Heart left ventricle (tissue), 16 donors: Measurements from ENCODE around the gene RNF19B. TPM values are rescaled to one million over a fixed set of nuclear protein-coding genes. Genes with fewer than 3 reads are reported as not detected.

ENCODE experiments used
- ATAC-seq, 4 donors: fragments of 200-7000 bp; cut with Tn5 transposase; one replicate each; pipeline ENCODE4 v1.9.1; 2020 to 2022; ENCODE audit warnings: moderate library complexity in 4 of 4, mild to moderate bottlenecking in 3 of 4, moderate number of reproducible peaks in 1 of 4
- DNase-seq, 5 donors: peaks; one replicate each; pipeline ENCODE4 v3.0.0-alpha.2; 2020
- H3K27ac ChIP-seq, 12 donors: fragments of 200-600 bp; sonication (generic) in 4 of 12; one replicate each; pipeline versions ENCODE4 v1.5.0 to v1.8.0; 2016 to 2022; ENCODE audit warnings: mild to moderate bottlenecking in 2 of 12
- H3K27me3 ChIP-seq, 9 donors: fragments of 200-600 bp; sonication (generic) in 2 of 9; one replicate each; pipeline versions ENCODE4 v1.5.1 to v1.8.0; 2016 to 2022; ENCODE audit warnings: mild to moderate bottlenecking in 3 of 9
- H3K36me3 ChIP-seq, 9 donors: fragments of 200-600 bp; sonication (generic) in 2 of 9; one replicate each; pipeline versions ENCODE4 v1.5.0 to v1.8.0; 2018 to 2022; ENCODE audit warnings: mild to moderate bottlenecking in 2 of 9
- H3K4me1 ChIP-seq, 12 donors: fragments of 200-600 bp; sonication (generic) in 4 of 12; one replicate each; pipeline versions ENCODE4 v1.5.0 to v1.8.0; 2016 to 2022; ENCODE audit warnings: mild to moderate bottlenecking in 3 of 12
- H3K4me3 ChIP-seq, 12 donors: fragments of 200-600 bp; sonication (generic) in 4 of 12; one replicate each; pipeline versions ENCODE4 v1.5.0 to v1.8.0; 2017 to 2022; ENCODE audit warnings: mild to moderate bottlenecking in 9 of 12, moderate library complexity in 4 of 12
- H3K9me3 ChIP-seq, 12 donors: fragments of 200-600 bp; sonication (generic) in 4 of 12; one replicate each; pipeline versions ENCODE4 v1.5.0 to v1.8.0; 2016 to 2022; ENCODE audit warnings: mild to moderate bottlenecking in 1 of 12
- POLR2A ChIP-seq, 2 donors: fragments of 450-650 bp; IDR thresholded peaks; one replicate each; pipeline ENCODE4 v1.6.1; 2017; ENCODE audit warnings: antibody characterized with exemption in 2 of 2, mild to moderate bottlenecking in 2 of 2, moderate library complexity in 2 of 2
- WGBS, 4 donors: extraction: QIAGEN DNeasy Blood & Tissue Kit in 2 of 4; methylation state at CpG; one replicate each; pipeline versions ENCODE4 v1.1.5 to v1.1.7; 2013 to 2018; 5-methylcytosine and 5-hydroxymethylcytosine counted together
- intact Hi-C, 10 donors: fragments of 100-400 bp; cut with DNase I; formaldehyde crosslinking; loops; one replicate each; pipeline versions ENCODE4 v1.11.1 to v1.14.2; 2022
- polyA plus RNA-seq, 2 donors: library from polyadenylated mRNA; stranded (reverse); fragments of 200-250 nt; gene quantifications; one replicate each; pipeline ENCODE4 v1.2.3, GENCODE V29; 2013
- total RNA-seq, 9 donors: library from RNA; depleted of rRNA in 2 of 9; stranded (reverse); fragments of >200 nt in 2 of 9; fragmentation: NEBNext Ultra II Directional in 3 of 9; extraction: Animal tissue kit (Norgen Biotek cat#: 25700) in 3 of 9; gene quantifications; one replicate each; pipeline versions ENCODE4 v1.1.0 to v1.2.4, GENCODE V29; 2016 to 2023
- TF ChIP-seq, protein P1 (sequence below), 12 donors: fragments of 200-600 bp; sonication (generic) in 4 of 12; IDR thresholded peaks; one replicate each; pipeline versions ENCODE4 v1.5.0 to v1.8.0; 2018 to 2022; ENCODE audit warnings: antibody characterized with exemption in 12 of 12, mild to moderate bottlenecking in 5 of 12
- donor health status: ischemic (EF 13 %, LVEDD 7.1; RV severe dilation, severe dysfunction).
- donor health status: healthy with polysubstance abuse.
- donor health status: DM: no; HTN: yes; CAD: no.
- donor health status: DM: no; HTN: no; CAD: no.
- donor health status: ischemic (EF 25% LVEDD 6.9; RV normal size, moderate dysfunction).
- donor health status: ischemic (EF 25% LVEDD 5.7; RV mildly dilated, moderate dysfunction).
- donor health status: healthy.
- donor health status: DM: yes; HTN: yes; CAD: no.
- donor health status: ischemic (EF 35%, LVEDD 5.7; RV mildly dilated, moderate dysfunction).
- donor health status: nonischemic (EF 11% LVEDD 7.7; RV severe dilation, severe dysfunction).
- donor health status: DM: yes; HTN: yes; CAD: no.
- donor health status: PGD.
- donor health status: ischemic (EF 29% LVEDD 5.4; RV normal size, mild dysfunction).
- donor health status: nonischemic (EF 23%, LVEDD 6.1; RV moderate dilation, normal function).

RNF19B gene
- total and polyA plus RNA-seq, 11 donors, result 1.5 to 42.5 (median 15.2) TPM

- Histone ChIP-seq H3K27me3 (no peaks in the 10 kb centered on the region), H3K4me1 (peaks cover 10 to 78% (median 54%) of the 10 kb centered on the region in 12 donors), H3K4me3 (peak overlapping the region in 3 of 12 donors; percentile 2 to 15 (median 2)), H3K27ac (peak overlapping the region; percentile 51 to 91 (median 82)), H3K9me3 (no peaks in the 10 kb centered on the region), H3K36me3 (peaks cover 0 to 64% (median 40%) of the 10 kb centered on the region in 9 donors)
- peak in 4 of 5 donors; percentile 69 to 85 (median 78) for DNase-seq
- 11 to 15% (median 12%) methylated on average over 5 of the region's 5 CpGs for WGBS, 4 donors
- intact Hi-C loops, result loop anchor here in 4 of 10 donors (2.0 to 10.0 kb wide), 4 partner anchors 46 to 74 kb away; partner anchors contain the start of gene RNF19B (in 3 of the 4)
- peak; percentile 87 to 93 (median 88) for ATAC-seq
- no peak for TF ChIP-seq POLR2A (IDR thresholded peaks at IDR 0.05)
- TF ChIP-seq, protein P1, sequence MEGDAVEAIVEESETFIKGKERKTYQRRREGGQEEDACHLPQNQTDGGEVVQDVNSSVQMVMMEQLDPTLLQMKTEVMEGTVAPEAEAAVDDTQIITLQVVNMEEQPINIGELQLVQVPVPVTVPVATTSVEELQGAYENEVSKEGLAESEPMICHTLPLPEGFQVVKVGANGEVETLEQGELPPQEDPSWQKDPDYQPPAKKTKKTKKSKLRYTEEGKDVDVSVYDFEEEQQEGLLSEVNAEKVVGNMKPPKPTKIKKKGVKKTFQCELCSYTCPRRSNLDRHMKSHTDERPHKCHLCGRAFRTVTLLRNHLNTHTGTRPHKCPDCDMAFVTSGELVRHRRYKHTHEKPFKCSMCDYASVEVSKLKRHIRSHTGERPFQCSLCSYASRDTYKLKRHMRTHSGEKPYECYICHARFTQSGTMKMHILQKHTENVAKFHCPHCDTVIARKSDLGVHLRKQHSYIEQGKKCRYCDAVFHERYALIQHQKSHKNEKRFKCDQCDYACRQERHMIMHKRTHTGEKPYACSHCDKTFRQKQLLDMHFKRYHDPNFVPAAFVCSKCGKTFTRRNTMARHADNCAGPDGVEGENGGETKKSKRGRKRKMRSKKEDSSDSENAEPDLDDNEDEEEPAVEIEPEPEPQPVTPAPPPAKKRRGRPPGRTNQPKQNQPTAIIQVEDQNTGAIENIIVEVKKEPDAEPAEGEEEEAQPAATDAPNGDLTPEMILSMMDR (IDR thresholded peaks at IDR 0.05), result no peak
Measured at GRCh38 chr1:33010932-33011731, 46.5 kb upstream of the RNF19B start.

DNA sequence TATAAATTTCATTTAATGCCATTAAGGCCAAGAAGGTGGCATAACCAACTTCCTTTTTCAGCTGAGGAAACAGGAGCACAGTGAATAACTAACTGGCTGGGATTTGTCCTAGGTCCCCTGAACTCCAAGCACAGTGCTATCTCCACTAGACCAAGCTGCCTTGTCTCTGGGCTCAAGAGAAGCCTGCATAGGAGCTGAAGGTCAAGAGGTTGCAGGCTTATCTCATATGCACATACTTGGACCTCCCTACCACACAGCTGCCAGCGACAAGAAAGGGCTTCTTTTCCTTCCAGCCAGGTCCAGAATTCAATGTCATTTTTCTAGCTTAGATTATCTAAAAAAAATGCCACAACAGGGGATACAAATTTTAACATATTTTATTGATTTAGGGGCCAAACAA lies 45.0 kb upstream of the RNF19B start:
- 10 to 23% (median 15%) methylated on average over 1 of the region's 1 CpG for WGBS, 4 donors
- no peak overlapping the region for H3K4me3 ChIP-seq
- H3K9me3 ChIP-seq, result no peaks in the 10 kb centered on the region
- ATAC-seq (peak in 2 of 4 donors; percentile 18 to 43), DNase-seq (no peak)
- intact Hi-C loops, result loop anchor here in 6 of 10 donors (5.0 to 10.0 kb wide), 4 partner anchors 47 to 77 kb away; partner anchors contain the start of gene RNF19B (in 1 of the 6)
- peaks cover 10 to 82% (median 64%) of the 10 kb centered on the region in 12 donors for H3K4me1 ChIP-seq
- no peaks in the 10 kb centered on the region for H3K27me3 ChIP-seq
- peaks cover 0 to 54% (median 37%) of the 10 kb centered on the region in 9 donors for H3K36me3 ChIP-seq
- peak overlapping the region in 11 of 12 donors; percentile 36 to 91 (median 84) for H3K27ac ChIP-seq
- TF ChIP-seq, protein P1 (IDR thresholded peaks at IDR 0.05), result no peak
- TF ChIP-seq POLR2A (IDR thresholded peaks at IDR 0.05), result no peak

DNA sequence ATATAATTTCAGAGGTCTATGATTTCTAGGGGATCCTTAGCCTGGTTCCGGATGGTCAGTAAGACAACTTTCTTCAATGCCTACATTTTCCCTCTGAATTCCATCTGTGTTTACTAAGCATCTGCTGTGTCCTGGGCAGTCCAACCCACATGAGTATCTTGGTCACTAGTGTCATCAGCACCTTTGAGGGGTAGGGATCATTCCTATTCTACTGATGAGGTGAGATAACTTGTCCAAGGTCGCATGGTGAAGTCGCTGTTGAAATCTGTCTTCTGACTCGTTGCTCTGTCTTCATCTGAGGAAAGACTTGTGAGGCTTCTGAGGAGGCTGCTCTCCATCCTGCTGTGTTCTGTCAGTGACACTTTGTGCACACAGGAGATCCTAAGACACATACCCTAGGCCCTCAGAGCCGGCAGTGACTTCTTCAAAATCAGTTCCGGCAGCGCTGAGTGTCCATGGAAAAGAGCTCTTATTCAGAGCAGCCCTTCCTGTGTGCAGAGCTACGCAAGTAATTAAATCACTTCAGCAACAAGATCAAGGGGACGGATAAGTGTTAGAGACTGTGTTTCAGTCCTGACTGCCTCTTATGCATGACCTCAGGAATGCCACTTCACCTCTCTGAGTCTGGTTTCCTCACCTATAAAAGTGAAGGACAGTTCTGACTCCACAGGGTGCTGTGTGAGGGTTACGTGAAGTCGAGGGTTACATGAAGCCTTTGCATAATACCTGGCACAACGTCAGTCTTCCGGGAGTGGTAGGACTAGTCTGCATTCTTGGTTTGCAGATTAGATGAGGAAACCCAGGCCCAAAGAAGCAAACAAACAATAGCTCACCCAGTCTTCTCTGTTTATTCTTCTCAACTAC lies 43.7 kb upstream of the RNF19B start:
- H3K9me3 ChIP-seq, result no peaks in the 10 kb centered on the region
- H3K4me1 ChIP-seq, result peaks cover 10 to 88% (median 64%) of the 10 kb centered on the region in 12 donors
- H3K4me3 ChIP-seq, result no peak overlapping the region
- DNase-seq (no peak), ATAC-seq (peak in 2 of 4 donors; percentile 8 to 23)
- peaks cover 0 to 41% (median 25%) of the 10 kb centered on the region in 9 donors for H3K36me3 ChIP-seq
- TF ChIP-seq POLR2A (IDR thresholded peaks at IDR 0.05), result no peak
- TF ChIP-seq, protein P1 (IDR thresholded peaks at IDR 0.05), result no peak
- H3K27ac ChIP-seq, result peak overlapping the region in 7 of 12 donors; percentile 35 to 91 (median 84)
- intact Hi-C loops, result loop anchor here in 6 of 10 donors (5.0 to 10.0 kb wide), 4 partner anchors 46 to 76 kb away; partner anchors contain the start of gene RNF19B (in 1 of the 6)
- H3K27me3 ChIP-seq, result no peaks in the 10 kb centered on the region
- WGBS, 4 donors, result 67 to 72% (median 69%) methylated on average over 13 of the region's 13 CpGs
